HG03432 (cell line): ENCODE data around the gene LARGE1.

Experiments used
- ATAC-seq: cut with Tn5 transposase; IDR thresholded peaks from one replicate; pipeline ENCODE4 v1.9.1; 2021; ENCODE audit warnings: mild to moderate bottlenecking, moderate library complexity; ENCODE audit not compliant: unreplicated experiment

The LARGE1 gene

DNA sequence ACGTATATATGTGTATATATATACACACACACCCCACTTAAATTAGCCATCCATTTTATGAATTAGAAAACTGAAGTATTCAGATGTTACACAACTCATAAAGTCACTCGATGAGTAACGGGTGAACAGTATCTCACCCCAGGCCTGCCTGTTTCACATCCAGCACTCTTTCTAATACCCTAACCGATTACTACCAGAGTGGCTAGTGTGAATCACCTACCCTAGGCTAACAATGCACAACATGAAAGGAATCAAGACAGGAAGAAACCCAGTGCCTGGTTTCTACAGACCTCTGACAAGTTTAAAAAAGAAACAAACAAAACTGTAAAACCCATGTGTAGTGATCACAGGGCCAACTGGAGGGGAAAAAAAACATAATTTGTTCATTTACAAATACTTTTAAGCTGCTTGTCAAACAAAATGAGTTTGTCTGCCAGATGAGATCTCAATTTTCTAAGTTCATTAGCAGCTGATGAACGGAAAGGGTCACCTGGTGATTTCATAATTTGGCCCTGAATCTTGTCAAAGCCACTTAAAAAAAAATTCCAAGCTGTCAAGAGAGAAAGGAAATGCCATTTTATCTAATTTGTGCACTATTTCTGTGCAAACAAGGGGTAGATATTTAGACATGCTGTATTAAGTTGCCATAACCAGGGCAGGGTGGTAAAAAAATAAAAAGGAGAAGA, 134.8 kb downstream of the LARGE1 start:
- no peak for ATAC-seq

DNA sequence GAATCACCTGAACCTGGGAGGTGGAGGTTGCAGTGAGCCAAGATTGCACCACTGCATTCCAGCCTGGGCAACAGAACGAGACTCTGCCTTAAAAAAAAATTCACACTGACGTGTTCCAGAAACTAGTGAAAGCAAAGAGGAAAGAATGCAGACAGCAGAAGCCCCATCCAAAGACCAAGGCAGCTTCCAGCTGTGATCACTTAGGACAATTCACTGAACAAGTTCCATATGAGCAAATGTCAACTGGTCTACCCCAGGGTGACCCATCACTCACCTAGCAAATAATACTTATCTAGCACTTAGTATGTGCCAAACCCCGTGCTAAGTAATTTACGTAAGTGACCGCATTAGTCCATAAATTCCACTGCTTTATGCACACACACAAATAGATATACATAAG, 138.9 kb downstream of the LARGE1 start:
- no peak for ATAC-seq

DNA sequence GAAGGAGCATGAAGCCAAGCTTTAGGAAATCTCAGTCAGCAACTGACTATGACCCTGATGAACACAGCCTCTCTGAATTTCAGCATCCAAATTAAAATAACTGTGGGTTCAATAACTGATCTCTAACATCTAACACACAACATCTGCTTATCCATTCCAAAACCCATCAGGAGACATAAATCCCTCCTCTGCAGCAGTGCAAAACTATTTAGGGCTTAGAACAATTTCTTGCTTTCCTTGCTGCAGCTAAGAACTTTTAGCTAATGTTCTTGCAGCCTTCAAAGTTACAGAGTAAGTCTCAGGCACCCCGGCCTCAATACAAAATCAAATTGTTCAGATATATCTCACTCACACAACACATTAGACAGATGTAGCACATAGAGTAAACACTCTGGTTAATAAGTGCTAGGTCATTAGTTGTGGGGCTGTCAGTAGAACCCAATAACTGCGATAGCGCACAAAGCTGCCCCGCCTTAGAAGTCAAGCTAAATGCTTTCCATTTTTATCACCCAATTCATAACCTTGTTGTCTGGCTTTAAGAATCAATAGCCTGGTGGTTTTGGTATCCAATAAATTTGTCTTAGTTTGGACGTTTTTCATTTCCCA, 139.6 kb downstream of the LARGE1 start:
- no peak for ATAC-seq

DNA sequence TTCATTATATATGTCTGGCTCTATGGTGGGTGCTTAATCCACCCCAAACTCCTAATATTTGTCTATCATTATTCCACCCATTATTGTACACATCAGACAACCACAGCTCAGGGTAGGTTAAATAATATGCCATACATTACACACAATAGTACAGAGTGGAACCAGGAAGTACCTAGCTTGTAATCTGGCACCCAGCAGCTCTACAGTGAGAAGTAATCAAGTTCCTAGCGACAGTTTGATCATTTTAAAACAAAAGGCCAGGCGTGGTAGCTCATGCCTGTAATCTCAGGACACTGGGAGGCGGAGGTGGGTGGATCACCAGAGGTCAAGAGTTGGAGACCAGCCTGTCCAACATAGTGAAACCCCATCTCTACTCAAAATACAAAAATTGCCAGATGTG, 141.0 kb downstream of the LARGE1 start:
- no peak for ATAC-seq

DNA sequence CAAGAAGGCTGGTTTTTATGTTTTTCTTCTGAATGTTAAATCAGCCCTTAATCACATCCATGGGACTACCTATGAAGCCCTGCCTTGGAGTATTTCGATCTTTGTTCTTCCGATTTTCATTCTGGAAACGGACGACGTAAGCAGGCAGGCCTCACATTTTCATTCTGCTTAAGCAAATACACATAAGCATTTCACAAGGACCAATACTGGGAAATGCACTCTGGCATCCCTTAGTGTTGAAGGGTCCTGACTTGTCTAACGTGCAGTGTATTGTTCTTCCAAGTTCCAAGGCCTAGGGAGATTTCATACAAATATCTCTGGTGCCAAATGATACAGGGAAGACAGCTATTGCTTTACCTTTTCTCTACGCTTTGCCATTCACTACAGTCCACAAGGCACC, 143.8 kb downstream of the LARGE1 start:
- no peak for ATAC-seq

DNA sequence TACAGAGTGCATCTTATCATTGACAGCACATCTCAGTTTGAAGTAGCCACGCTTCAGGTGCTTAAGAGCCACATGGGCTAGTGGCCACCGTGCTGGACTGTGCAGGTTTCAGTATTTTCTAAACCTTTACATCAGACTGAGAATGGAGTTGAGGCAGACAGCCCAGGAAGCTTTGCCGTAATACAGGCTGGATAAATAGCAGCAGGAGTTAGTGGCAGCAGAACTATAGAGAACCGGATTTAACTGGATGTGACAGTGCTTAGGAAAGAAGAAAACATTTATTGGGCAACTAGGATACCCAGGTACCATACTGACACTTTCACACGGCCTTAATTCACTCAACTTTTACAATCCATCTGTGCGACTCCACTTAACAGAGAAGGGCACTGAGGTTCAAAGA, 145.5 kb downstream of the LARGE1 start:
- ATAC-seq: no peak

DNA sequence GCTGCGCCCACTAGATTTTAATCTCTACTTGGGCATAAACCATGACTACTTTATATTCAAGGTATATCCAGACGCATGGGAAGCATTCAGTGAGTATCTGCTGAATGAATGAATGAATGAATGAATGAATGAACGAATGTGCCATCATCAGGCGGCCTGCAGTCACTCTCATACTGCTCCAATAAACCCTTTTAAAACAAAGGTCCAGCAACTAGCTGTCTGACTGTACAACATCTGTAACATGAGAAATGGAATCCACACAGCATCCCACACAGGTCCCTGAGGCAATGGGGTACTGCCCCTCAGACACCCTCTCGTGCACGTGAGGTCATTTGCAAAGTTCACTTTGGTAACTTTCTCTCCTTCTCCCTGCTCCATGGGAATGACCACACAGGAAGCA, 147.5 kb downstream of the LARGE1 start:
- ATAC-seq: no peak

DNA sequence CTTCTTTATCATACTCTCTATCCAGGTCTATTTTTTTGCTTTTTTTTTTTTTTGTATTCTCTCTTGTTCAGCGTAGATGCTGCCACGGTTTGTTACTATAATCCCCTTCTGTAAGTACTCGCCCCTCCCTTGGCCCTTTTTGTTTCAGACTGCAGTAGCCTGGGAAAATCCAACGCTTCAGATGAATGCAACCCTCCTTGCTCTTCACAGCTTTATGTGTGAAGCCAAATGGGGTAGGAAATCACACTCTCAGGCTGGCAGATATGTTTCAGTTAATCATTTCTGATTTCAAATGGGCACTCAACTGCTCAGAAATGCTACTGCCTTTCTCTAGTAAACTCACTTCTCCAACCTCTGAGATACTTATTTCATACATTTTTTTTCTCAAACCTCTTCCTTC, 149.1 kb downstream of the LARGE1 start:
- no peak for ATAC-seq

DNA sequence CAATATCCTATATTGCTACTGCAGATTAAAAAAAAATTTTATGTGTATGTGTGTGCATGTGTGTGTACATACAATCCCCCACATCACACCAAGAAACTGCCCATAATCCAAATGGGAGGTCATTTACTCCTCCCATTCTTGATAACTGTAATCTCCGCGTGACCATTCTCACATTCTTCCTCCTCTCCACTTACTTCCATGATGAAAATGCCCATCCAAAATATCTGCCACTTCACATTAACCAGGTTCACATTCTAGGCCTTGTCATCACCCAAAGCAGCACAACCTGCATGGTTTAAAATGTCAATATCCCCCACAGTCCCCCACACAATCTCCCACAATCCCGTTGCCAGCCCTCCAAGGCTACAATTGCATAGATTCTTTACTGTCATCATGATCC, 149.6 kb downstream of the LARGE1 start:
- ATAC-seq: no peak

DNA sequence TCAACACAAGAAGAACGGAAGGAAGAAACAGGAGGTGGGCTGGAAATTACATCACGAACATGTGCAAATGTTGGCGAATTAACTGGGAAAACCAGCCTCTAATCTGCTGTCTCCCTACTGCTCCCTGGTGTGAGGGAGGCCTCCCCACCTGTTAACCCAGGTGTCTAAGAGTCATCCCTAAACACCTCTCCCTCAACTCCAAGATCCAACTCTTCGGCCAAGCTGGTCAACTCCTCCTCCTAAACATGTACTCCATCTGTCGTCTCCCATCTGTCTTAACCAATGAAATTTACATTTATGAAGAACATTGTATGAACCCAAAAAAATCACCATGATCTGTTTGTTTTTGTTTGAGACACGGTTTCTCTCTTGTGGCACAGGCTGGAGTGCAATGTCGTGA, 154.2 kb downstream of the LARGE1 start:
- ATAC-seq: no peak

DNA sequence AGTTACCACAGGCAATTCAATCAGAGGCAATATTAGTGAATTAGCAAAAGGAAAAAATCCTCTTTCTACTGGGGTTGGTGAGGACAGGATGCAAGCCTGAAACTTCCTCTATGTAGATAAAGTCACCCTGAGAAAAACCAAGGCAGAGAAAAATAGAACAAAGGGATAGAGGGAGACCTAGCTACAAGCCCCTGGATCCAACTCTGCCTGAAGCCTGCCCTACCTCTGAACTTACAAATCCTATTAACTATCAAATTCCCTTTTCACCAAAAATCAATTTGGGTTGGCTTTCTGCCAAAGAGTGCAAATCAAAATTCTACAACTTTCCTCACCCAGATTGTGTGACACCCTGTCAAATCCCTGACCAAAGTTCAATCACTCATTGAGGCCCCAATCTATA, 161.3 kb downstream of the LARGE1 start:
- no peak for ATAC-seq

DNA sequence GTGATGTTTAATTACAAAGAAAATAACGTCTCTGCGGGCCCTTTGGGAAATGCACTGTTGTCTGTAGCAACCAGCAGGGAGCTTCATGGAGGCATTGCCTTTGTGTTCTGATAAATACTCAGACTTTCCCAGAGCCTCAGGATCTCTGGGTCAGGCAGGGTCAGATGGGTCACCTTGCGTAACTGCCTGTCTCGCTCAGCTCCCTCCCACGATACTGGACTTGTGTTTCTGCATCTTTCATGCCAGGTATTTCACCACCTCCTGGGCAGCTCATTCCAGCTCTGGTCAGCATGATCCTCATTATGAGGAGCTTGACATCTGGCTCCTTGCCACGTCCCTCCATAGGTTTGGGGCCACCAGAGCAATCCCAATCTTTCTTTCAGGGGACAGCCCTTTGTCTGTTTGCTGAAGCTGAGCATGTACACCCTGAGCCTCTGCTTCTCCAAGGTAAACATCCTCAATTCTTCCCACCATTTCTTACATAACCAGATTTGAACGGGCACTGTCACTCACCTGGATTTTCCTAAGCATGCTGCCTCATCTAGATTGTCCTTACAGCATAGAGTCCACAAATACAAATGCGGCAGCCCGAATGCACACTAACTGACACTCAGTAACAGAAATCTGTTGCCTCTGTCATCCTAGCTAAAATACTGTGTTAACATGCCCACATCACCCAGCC, 162.3 kb downstream of the LARGE1 start:
- ATAC-seq: no peak

DNA sequence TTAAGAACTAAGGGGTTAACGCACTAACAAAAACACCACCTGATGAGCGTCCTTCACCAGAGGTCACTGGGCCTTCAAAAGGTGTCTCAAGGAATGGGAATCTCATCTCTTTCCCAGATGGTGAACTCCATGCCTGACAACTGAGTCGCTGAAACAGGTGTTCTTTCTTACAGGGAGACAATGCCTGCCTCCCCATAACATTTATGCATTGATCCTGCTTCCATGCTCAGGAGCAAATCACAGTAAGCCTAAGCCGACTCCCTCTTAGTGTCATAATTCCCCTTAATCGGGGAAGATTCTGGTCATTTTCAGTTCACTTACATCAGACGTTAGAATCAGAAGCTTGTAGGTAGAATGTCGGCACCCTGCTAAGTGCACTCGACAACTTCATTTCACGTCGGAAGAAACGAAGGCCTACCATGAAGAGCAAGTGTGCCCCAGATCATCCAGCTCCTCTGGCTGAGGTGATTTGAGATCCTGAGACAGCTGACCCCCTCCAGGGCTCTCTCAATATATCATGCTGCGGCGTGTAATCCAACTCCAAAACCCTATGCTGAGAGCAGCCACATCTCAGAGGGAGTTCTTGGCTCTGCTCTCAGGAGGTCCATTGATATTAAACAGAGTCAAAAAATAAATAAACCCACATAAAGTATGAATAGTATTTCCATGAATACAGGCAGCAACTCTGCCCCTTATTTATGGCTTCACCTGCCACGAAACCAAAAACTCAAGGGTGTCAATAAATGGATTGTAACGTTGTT, 163.1 kb downstream of the LARGE1 start:
- no peak for ATAC-seq

DNA sequence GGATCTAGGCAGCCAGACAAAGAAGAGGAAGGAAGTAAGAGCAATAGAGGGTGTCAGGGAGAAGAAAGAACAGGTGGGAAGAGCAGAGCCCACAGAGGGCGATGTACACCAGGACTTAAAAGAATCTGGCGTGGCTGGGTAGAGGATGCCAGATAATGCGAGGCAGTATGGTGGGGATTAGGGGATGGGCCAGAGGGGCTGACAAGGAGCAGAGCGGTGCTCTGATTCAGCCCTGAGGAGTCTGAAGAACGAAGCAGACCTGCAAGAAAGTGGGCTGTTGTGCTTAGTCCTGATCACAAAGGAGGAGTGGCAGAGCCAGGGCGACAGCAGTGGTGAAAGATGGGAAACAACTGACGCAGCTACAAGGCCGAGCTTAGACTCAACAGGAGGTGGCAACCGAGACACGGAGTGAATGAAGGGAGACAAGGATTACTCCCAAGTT, 163.7 kb downstream of the LARGE1 start:
- no peak for ATAC-seq

DNA sequence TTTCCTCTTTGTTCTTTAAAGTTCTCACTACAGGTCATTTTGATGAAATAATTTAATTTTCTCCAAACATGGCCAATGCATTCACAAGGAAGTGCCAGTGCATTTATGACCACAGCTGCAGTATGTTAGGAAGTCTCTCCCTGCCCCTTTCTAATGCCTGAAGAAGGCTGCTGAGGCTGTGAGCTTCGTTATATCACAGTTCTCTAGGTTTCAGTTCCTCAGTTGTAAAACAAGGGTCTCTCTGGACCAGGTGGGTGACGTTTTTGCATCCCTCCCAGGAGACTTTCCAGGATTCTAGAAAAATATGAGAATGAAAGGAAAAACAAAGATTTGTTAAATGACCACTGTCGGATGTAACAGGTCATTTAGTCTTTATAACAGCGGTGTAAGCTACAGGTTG, 171.6 kb downstream of the LARGE1 start:
- ATAC-seq: no peak

DNA sequence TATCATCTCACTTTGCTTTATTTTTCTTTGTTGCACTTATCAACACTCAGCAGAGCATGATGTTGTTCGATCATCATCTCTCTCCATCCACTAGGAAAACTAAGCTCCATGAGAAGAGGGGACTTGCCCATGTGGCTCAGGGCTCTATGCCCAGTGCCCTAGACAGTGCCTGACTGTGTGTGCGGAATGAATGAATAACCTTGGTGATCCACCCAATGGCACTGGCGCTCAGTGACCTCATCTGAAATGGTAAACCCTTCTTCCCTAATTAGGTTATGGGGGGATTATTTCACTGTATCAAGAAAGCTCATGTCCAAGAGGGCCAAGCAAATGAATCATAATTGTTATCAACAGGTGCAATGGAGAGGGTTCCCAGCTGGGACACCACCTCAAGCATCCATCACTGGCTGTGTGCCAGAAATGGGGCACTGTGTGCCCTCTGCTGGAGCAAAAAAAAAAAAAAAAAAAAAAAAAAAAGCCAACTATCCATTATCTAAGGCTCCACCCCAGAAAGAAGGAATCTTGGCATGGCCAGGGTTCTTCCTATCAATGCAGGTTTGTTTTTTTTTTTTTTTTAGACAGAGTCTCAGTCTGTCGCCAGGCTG, 172.6 kb downstream of the LARGE1 start:
- ATAC-seq: no peak

DNA sequence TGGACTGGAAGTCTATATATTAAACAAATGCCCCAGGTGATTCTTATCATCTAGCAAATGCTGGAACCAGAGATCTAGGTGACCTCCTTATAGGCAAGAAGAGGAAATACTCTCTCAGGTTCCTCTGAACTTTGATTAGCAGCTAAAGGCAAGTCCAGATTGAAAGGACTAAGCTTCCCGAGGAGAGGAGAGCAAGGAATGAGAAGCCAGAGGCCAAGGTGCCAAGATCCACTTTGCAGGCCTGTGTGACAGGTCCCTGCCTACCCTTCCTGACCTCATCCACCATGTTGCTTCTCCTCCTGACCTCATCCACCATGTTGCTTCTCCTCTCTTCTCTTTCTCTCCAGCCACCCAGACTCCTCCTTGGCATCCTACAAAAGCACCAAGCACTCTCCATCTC, 173.2 kb downstream of the LARGE1 start:
- ATAC-seq: no peak

DNA sequence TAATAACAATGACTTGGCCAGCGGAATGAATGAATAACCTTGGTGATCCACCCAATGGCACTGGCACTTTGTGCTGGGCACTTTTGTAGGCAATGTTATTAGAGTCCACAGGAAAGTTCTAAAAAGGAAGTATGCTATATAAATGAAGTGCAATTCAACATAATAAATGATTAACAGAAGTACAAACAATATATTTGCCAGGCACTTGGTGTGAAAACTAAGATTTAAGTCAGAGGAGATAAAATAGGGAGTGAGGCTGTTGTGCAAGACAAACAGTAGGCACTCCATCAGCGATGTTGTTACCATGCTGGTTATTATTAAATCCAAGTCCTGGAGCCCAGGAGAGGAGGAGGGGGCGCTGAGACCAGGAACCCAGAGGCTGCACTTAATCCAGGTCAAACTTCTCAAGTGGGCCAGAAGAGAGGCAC, 173.8 kb downstream of the LARGE1 start:
- no peak for ATAC-seq

DNA sequence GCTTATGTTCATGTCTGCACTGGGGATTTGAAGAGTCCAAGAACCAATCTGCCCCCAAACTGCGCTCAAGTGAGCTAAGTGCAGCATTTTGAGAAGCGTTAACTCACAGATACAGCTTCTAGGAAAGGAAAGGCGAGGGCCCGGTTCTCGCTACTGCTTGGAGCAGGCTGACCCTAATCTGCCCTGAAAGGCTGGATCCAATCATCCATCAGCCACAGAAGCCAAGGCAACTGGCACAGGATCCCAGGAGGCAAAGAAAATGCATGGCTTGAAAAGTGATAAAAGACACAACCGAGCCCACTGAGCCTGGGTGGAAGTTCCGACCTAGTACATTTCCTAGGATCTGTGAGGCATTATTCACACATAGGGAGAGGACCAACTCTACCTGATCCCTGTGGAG, 174.8 kb downstream of the LARGE1 start:
- no peak for ATAC-seq

DNA sequence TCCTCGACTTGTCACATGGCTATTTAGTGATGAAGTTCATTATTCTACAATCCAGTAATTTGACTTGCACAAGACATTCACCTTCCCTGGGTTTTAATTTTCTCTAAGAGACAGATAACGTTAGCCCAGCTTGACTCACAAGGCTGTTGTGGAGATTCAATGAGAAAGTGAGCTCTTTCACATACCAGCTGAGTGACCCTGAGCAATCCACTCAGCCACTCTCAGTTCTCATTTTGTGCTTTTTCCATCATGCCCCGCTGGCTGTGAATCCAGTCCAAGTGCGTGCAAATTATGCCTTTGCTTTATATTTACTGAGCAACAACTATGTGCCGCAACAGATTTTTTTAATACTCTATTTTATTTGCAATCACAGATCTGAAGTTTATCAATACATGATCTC, 176.5 kb downstream of the LARGE1 start:
- ATAC-seq: no peak

DNA sequence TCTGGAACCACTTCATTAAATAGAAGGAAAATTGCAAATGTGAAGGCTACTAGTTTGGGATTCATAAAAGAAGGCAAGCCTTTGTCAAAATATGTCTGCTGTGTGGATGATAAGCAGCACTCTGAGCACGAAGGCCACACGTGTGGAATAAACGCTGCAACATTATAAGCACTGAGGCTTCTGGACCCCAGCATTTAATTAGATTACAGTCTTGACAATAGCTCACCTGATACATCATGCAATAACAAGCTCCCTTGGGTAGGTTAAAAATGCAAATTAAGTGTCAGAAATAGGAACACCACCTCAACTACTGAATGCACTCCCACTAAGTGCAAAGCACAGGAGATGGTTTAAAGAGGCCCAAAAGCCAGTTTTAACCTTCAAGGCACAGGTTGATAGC, 179.3 kb downstream of the LARGE1 start:
- ATAC-seq: no peak
